Vagina (tissue), 2 donors: ENCODE measurements around the gene NCOR2. TPM values are rescaled to one million over a fixed set of nuclear protein-coding genes. Genes with fewer than 3 reads are reported as not detected.

Experiments used
- DNase-seq, 2 donors: peaks; one replicate each; pipeline ENCODE4 v3.0.0-alpha.2; 2017; ENCODE audit errors: extremely low spot score in 2 of 2
- H3K27ac ChIP-seq: fragments of 200-600 bp; sonication (generic); one replicate; pipeline ENCODE4 v1.5.1; 2019
- H3K27me3 ChIP-seq: fragments of 200-600 bp; sonication (generic); one replicate; pipeline ENCODE4 v1.5.1; 2019
- H3K36me3 ChIP-seq, 2 donors: fragments of 200-600 bp; sonication (generic); one replicate each; pipeline ENCODE4 v1.5.1; 2017 to 2019
- H3K4me1 ChIP-seq: fragments of 200-600 bp; sonication (generic); one replicate; pipeline ENCODE4 v1.5.1; 2019
- H3K4me3 ChIP-seq, 2 donors: fragments of 200-600 bp; sonication (generic); 1 replicate in 1 of 2; 2 replicates in 1 of 2; pipeline ENCODE4 v1.5.1; 2016 to 2019
- H3K9me3 ChIP-seq: fragments of 200-600 bp; sonication (generic); one replicate; pipeline ENCODE4 v1.5.1; 2019
- POLR2A ChIP-seq, 2 donors: fragments of 450-650 bp; IDR thresholded peaks; one replicate each; pipeline ENCODE4 v1.6.1; 2017; ENCODE audit warnings: antibody characterized with exemption in 2 of 2, mild to moderate bottlenecking in 2 of 2, moderate library complexity in 2 of 2
- POLR2AphosphoS5 ChIP-seq, 2 donors: sonication (generic); formaldehyde crosslinking; IDR thresholded peaks; one replicate each; pipeline ENCODE4 v1.9.0; 2017; ENCODE audit warnings: antibody characterized with exemption in 2 of 2, mild to moderate bottlenecking in 2 of 2, low read depth in 1 of 2; ENCODE audit not compliant: insufficient read depth in 1 of 2
- intact Hi-C: fragments of 100-400 bp; cut with DNase I; formaldehyde crosslinking; loops from one replicate; pipeline ENCODE4 v1.15.1; 2023
- total RNA-seq: library from RNA; depleted of rRNA; stranded (reverse); fragments of >200 nt; gene quantifications from one replicate; pipeline ENCODE4 v1.2.3, GENCODE V29; 2016
- TF ChIP-seq, protein P1 (sequence below), 3 experiments: fragments of 450-650 bp in 2 of 3; fragments of 200-600 bp in 1 of 3; sonication (generic) in 1 of 3; IDR thresholded peaks; one replicate each; pipeline ENCODE4 v1.5.1; 2017 to 2019; ENCODE audit warnings: antibody characterized with exemption in 3 of 3, mild to moderate bottlenecking in 2 of 3, moderate library complexity in 2 of 3

The NCOR2 gene
- 120 TPM for total RNA-seq

DNA sequence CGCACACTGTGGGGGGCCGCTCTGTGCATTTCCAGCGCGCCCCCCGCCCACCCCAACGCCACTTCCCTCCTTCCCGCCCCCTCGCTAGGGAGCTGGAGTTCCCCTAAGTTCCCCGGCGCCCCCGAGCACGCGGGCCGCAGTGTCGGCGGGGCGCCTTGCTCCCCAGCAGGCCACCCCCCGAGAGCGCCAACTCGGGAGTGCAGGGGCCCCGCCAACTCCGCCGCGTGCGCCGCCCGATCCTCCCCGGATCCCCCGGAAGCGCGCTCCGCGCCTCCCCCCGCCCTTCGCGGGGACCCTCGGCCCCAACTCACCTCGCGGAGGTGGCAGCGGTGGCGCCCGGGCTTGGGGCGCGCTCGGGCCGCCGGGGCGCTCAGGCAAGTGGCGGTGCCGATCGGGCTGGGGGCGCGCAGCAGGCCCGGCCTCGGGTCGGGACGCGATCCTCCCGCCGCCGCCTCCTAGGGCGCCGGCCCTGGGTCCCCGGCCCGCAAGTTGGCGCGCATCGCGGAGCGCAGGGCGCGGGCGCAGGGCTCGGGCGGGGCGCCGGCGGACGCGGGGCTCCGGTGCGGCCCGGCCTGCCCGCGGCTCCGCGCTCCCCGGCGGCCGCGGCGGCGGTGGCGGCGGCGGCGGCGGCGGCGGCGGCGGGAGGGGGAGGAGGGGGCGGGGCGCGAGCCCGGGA is at the start of gene NCOR2:
NCOR2 (minus strand) TSS at position 616 of the 676 bp plus-strand sequence. CDS start 72,361 bp downstream, outside the sequence.
- H3K4me1 ChIP-seq: peaks cover 61% of the 10 kb centered on the region
- intact Hi-C loops: loop anchor here (2.0 to 5.0 kb wide), 3 partner anchors 50 to 200 kb away; no protein-coding TSS in a partner anchor

DNA sequence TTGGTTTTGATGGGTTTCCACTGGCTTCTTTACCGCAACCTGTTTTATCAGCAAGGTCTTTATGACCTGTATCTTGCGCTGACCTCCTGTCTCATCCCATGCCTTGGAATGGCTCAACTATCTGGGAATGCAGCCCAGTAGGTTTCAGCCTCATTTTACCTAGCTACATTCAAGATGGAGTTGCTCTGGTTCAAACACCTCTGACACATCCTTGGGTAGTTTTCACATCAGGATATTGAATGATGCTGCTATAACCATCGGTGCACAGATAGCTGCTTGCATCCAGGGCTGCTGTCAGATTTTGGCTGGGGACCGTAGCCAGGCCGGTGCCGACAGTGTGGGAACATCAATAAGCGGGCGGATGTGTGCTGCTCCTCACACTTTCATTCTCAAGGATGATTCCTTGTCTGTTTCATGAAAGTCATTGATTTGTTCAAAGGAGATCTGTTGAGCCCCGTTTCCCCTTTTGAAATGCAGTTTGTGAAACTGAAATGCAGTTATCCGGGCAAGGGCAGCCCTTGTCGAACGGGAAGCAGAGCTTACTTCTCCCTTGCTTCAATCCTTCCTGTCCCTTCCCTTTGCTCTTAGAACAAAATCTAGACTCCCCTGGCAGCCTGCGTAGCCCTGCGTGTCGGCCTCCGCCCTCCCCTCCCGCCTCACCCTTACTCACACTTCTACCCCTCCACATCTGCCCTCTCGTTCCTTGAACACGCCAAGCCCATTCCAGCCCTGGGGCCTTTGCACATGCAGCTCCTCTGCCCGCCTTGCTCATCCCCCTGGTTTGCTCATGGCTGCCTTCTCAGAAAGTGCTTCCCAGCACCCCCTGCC is 49.2 kb upstream of the NCOR2 start:
- intact Hi-C loops: no loop called here
- Histone ChIP-seq H3K27ac (no peak overlapping the region), H3K4me1 (peaks cover 13% of the 10 kb centered on the region), H3K9me3 (no peaks in the 10 kb centered on the region), H3K27me3 (no peaks in the 10 kb centered on the region), H3K4me3 (no peak overlapping the region), H3K36me3 (no peaks in the 10 kb centered on the region)
- DNase-seq: no peak
- TF ChIP-seq POLR2AphosphoS5 (IDR thresholded peaks at IDR 0.05; ENCODE audit: insufficient read depth in 1 of 2, low read depth in 1 of 2) (no peak), POLR2A (IDR thresholded peaks at IDR 0.05) (no peak)
- TF ChIP-seq, protein P1, sequence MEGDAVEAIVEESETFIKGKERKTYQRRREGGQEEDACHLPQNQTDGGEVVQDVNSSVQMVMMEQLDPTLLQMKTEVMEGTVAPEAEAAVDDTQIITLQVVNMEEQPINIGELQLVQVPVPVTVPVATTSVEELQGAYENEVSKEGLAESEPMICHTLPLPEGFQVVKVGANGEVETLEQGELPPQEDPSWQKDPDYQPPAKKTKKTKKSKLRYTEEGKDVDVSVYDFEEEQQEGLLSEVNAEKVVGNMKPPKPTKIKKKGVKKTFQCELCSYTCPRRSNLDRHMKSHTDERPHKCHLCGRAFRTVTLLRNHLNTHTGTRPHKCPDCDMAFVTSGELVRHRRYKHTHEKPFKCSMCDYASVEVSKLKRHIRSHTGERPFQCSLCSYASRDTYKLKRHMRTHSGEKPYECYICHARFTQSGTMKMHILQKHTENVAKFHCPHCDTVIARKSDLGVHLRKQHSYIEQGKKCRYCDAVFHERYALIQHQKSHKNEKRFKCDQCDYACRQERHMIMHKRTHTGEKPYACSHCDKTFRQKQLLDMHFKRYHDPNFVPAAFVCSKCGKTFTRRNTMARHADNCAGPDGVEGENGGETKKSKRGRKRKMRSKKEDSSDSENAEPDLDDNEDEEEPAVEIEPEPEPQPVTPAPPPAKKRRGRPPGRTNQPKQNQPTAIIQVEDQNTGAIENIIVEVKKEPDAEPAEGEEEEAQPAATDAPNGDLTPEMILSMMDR (IDR thresholded peaks at IDR 0.05): no peak

More for the DNA sequence above, at the start of gene NCOR2:
- H3K27me3 ChIP-seq: no peaks in the 10 kb centered on the region
- no peaks in the 10 kb centered on the region for H3K36me3 ChIP-seq
- TF ChIP-seq POLR2A (IDR thresholded peaks at IDR 0.05) (no peak), POLR2AphosphoS5 (IDR thresholded peaks at IDR 0.05; ENCODE audit: insufficient read depth in 1 of 2, low read depth in 1 of 2) (no peak)
- no peaks in the 10 kb centered on the region for H3K9me3 ChIP-seq
- peak within 1 kb of the TSS; percentile 98 for H3K27ac ChIP-seq
- DNase-seq: no peak
- peak within 1 kb of the TSS; percentile 98 to 99 for H3K4me3 ChIP-seq

DNA sequence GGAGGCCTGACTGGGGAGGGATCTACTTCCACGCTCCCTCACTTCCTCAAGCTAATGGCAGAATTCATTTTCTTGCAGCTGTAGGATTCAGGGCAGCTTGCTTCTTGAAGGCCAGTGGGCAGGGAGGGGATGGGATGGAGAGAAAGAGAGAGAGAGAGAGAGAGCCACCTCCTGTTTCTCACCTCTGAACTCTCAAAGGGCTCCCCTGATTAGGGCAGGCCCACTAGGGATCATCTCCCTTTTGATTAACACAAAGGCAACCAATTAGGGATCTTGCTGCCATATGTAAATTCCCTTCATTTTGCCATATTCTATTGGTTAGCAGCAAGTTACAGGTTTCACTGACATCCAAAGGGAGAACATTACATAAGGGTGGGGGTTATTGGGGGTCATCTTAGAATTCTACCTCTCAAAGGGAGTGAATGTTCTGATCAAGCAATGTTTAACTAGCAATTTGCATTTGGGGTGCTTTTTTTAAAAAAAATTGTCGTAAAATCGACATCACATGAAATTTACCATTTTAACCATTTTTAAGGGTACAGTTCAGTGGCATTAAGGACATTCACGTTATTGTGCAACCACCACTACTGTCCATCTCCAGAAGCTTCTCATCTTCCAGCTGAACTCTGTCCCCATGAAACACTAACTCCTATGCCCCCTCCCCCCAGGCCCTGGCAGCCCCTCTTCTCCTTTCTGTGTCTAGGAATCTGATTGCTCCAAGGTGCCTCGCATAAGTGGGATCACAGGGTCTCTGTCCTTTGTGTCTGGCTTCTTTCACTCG is 47.3 kb upstream of the NCOR2 start:
- Histone ChIP-seq H3K4me3 (no peak overlapping the region), H3K27me3 (no peaks in the 10 kb centered on the region), H3K36me3 (no peaks in the 10 kb centered on the region), H3K9me3 (no peaks in the 10 kb centered on the region), H3K4me1 (peaks cover 3% of the 10 kb centered on the region), H3K27ac (no peak overlapping the region)
- DNase-seq: no peak
- TF ChIP-seq POLR2AphosphoS5 (IDR thresholded peaks at IDR 0.05; ENCODE audit: insufficient read depth in 1 of 2, low read depth in 1 of 2): no peak
- no peak for TF ChIP-seq POLR2A (IDR thresholded peaks at IDR 0.05)
- TF ChIP-seq, protein P1 (IDR thresholded peaks at IDR 0.05): no peak
- intact Hi-C loops: no loop called here

DNA sequence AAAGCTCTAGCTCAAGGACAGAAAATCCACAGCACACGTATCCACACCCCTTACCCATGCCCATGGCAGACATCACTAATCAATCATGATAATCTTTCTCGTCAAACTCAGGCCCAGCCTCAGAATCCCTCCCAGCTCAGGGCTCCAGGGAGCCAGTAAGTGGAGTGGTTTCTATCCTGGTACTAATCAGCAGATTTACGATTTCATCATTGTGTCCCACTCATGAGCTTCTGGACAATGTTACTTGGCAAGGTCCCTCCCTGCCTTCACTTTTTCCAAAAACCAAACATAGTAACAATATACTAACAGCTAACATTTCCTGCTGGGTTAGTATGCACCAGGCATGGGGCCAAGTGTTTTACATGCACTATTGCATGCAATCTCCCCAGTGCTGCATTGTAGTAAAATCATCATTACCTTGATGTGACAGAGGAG is 45.8 kb upstream of the NCOR2 start:
- DNase-seq: no peak
- H3K4me1 ChIP-seq: peaks cover 18% of the 10 kb centered on the region
- no peak for TF ChIP-seq POLR2A (IDR thresholded peaks at IDR 0.05)
- H3K27me3 ChIP-seq: no peaks in the 10 kb centered on the region
- H3K27ac ChIP-seq: no peak overlapping the region
- H3K36me3 ChIP-seq: no peaks in the 10 kb centered on the region
- no peaks in the 10 kb centered on the region for H3K9me3 ChIP-seq
- intact Hi-C loops: no loop called here
- no peak overlapping the region for H3K4me3 ChIP-seq

DNA sequence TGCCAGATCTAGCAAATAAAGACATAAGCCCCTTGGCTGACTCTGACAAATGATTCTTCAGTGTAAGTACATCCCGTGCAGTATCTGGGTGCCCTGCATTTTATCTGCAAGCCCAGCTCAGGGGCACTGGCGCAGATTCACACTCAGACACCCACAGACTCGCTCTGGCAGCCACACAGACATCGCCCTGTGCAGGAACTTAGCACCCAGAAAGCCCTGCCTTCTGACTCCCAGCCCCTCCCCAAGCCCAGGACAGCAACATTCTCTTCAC is 44.9 kb upstream of the NCOR2 start:
- Histone ChIP-seq H3K27ac (no peak overlapping the region), H3K27me3 (no peaks in the 10 kb centered on the region), H3K4me3 (no peak overlapping the region), H3K36me3 (no peaks in the 10 kb centered on the region), H3K9me3 (no peaks in the 10 kb centered on the region), H3K4me1 (peaks cover 20% of the 10 kb centered on the region)
- DNase-seq: no peak
- intact Hi-C loops: no loop called here
- TF ChIP-seq POLR2AphosphoS5 (IDR thresholded peaks at IDR 0.05; ENCODE audit: insufficient read depth in 1 of 2, low read depth in 1 of 2) (no peak), POLR2A (IDR thresholded peaks at IDR 0.05) (no peak)
- TF ChIP-seq, protein P1 (IDR thresholded peaks at IDR 0.05): no peak
